Parathyroid adenoma (tissue), 2 donors: ENCODE data around the gene GGT5.

Experiments used
- H2AFZ ChIP-seq: fragments of 300-600 bp; sonication (generic); one replicate; pipeline ENCODE4 v1.7.0; 2017; ENCODE audit warnings: antibody characterized with exemption, mild to moderate bottlenecking
- H3K27ac ChIP-seq: fragments of 300-600 bp; sonication (generic); one replicate; pipeline ENCODE4 v1.7.0; 2017
- H3K27me3 ChIP-seq: fragments of 300-600 bp; sonication (generic); one replicate; pipeline ENCODE4 v1.7.0; 2017; ENCODE audit warnings: low read length; ENCODE audit not compliant: control insufficient read depth, insufficient read depth
- H3K36me3 ChIP-seq: fragments of 300-600 bp; sonication (generic); one replicate; pipeline ENCODE4 v1.7.0; 2017; ENCODE audit warnings: low read length; ENCODE audit not compliant: control insufficient read depth, insufficient read depth
- H3K4me1 ChIP-seq: fragments of 300-600 bp; sonication (generic); one replicate; pipeline ENCODE4 v1.7.0; 2017; ENCODE audit warnings: control low read depth
- H3K4me2 ChIP-seq: fragments of 300-600 bp; sonication (generic); one replicate; pipeline ENCODE4 v1.7.0; 2017; ENCODE audit warnings: low read length
- H3K4me3 ChIP-seq: fragments of 300-600 bp; sonication (generic); one replicate; pipeline ENCODE4 v1.7.0; 2017; ENCODE audit warnings: low read depth, low read length
- H3K79me2 ChIP-seq: fragments of 300-600 bp; sonication (generic); one replicate; pipeline ENCODE4 v1.7.0; 2017; ENCODE audit warnings: control low read depth
- H3K9ac ChIP-seq: fragments of 300-600 bp; sonication (generic); one replicate; pipeline ENCODE4 v1.7.0; 2017; ENCODE audit warnings: mild to moderate bottlenecking
- H3K9me3 ChIP-seq: fragments of 300-600 bp; sonication (generic); one replicate; pipeline ENCODE4 v1.7.0; 2017; ENCODE audit warnings: low read length; ENCODE audit not compliant: control insufficient read depth
- CTCF ChIP-seq: fragments of 300-600 bp; sonication (generic); IDR thresholded peaks from one replicate; pipeline ENCODE4 v1.7.0; 2017; ENCODE audit warnings: antibody characterized with exemption, mild to moderate bottlenecking
- donor health status: primary hyperparathyroidism.

Gene GGT5

GRCh38 chr22:24177456-24177855, 67.4 kb downstream of the GGT5 start:
- Histone ChIP-seq H3K36me3 (no peaks in the 10 kb centered on the region), H3K4me3 (no peak overlapping the region), H3K9ac (no peak overlapping the region), H3K4me1 (no peaks in the 10 kb centered on the region), H3K9me3 (no peaks in the 10 kb centered on the region), H3K79me2 (no peaks in the 10 kb centered on the region), H3K27ac (no peak overlapping the region), H3K27me3 (no peaks in the 10 kb centered on the region), H2AFZ (no peak overlapping the region), H3K4me2 (no peak overlapping the region)
- TF ChIP-seq CTCF: no peak

DNA sequence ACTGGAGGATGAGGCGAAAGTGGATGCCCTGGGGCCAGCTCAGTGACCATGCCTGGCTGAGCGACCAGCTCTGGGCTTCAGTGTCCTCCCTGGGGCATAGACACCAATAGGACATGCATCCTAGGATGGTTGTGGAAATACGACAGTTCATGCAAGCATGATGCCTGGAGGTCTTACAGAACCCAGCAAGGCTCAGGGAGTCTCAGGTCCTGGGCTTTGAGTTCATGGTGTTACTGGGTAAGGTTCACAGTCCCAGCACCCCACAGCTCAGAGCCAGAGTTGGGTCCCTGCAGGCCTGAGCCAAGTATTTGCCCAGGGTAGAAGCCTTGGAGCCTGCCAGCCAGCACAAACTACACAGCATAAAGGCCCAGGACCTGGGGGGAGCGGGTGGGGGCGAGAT, 67.8 kb downstream of the GGT5 start:
- Histone ChIP-seq H3K27me3 (no peaks in the 10 kb centered on the region), H3K9ac (no peak overlapping the region), H3K4me2 (no peak overlapping the region), H3K9me3 (no peaks in the 10 kb centered on the region), H3K79me2 (no peaks in the 10 kb centered on the region), H3K4me3 (no peak overlapping the region), H3K27ac (no peak overlapping the region), H2AFZ (no peak overlapping the region), H3K36me3 (no peaks in the 10 kb centered on the region), H3K4me1 (no peaks in the 10 kb centered on the region)
- TF ChIP-seq CTCF: no peak

DNA sequence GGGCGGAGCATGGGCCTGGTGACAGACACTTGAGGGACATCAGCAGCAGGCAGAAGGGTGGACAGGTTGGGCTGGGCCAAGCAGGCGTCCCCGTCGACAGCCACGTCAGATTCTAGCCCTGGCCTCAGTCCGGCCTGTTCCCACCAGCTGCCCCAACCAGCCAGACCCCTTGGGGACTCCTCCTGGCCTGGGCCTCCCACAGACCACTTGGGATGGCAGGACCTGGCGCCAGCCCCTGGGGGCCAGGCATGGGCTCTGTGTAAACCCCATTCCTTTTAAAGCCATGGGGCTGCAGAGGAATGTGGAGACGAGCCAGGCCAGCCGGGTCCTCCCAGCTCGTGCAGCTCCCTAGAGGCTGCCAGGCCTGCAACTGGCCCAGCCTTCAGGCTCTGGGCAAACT, 68.3 kb downstream of the GGT5 start:
- Histone ChIP-seq H3K79me2 (no peaks in the 10 kb centered on the region), H3K9me3 (no peaks in the 10 kb centered on the region), H2AFZ (no peak overlapping the region), H3K27ac (no peak overlapping the region), H3K4me2 (no peak overlapping the region), H3K4me3 (no peak overlapping the region), H3K9ac (no peak overlapping the region), H3K4me1 (no peaks in the 10 kb centered on the region), H3K27me3 (no peaks in the 10 kb centered on the region), H3K36me3 (no peaks in the 10 kb centered on the region)
- no peak for TF ChIP-seq CTCF

DNA sequence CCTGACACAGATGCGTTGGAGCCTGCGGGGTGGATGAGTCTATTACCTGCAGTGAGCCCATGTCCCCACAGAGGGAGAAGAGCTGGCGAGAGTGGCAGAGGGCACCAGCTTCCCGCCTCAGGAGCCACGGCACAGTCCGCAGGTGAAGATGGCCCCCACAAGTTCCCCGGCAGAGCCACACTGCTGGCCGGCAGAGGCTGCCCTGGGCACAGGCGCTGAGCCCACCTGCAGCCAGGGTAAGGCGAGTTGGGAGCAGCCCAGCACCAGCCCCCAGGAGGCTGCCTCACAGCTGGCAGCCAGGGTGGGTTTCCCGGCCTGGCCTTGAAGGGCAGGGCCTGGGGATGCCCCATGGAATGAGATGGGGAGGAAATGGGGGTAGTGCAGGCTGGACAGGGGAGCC, 68.8 kb downstream of the GGT5 start:
- no peak overlapping the region for H3K4me2 ChIP-seq
- no peak overlapping the region for H3K9ac ChIP-seq
- no peaks in the 10 kb centered on the region for H3K36me3 ChIP-seq
- no peaks in the 10 kb centered on the region for H3K27me3 ChIP-seq
- H3K79me2 ChIP-seq: no peaks in the 10 kb centered on the region
- no peak overlapping the region for H3K27ac ChIP-seq
- no peaks in the 10 kb centered on the region for H3K4me1 ChIP-seq
- H2AFZ ChIP-seq: no peak overlapping the region
- no peak overlapping the region for H3K4me3 ChIP-seq
- no peaks in the 10 kb centered on the region for H3K9me3 ChIP-seq
- no peak for TF ChIP-seq CTCF

DNA sequence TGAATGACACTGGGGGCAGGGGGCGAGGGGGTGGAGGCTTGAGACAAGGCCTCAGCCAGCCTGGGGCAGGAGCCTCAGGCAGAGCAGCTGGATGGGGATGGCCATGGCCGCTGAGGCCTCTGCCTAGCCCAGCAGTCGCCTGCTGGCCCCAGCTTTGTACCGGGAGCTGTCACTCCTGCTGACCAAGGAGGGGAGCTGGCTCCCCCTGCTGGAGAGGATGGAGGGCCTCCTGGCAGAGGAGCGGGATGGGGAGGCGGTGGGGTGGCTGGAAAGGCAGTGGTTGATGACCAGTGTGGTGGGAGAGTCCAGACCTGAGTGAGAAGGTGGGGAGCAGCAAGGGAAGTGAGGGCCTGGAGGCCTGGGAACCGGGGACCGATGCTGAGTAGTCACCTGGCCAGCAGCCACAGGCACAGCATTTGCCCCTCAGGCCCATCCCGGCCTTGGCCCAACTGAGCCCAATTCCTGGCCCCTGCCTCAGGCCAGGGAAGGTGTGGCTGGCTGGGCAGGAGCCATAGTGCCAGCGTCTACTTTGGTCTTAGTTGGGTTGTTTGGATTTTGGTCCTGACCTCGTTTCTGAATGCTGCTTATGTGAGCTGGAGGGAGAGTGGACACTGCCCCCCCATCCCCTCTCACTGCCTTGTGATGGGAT, 69.6 kb downstream of the GGT5 start:
- no peak overlapping the region for H3K9ac ChIP-seq
- H3K36me3 ChIP-seq: no peaks in the 10 kb centered on the region

More for the DNA sequence above, 69.6 kb downstream of the GGT5 start:
- H3K4me3 ChIP-seq: no peak overlapping the region
- no peak overlapping the region for H3K27ac ChIP-seq
- H3K79me2 ChIP-seq: no peaks in the 10 kb centered on the region
- no peaks in the 10 kb centered on the region for H3K9me3 ChIP-seq
- no peaks in the 10 kb centered on the region for H3K27me3 ChIP-seq
- H2AFZ ChIP-seq: no peak overlapping the region
- peak; percentile 60 for TF ChIP-seq CTCF
- no peak overlapping the region for H3K4me2 ChIP-seq
- H3K4me1 ChIP-seq: no peaks in the 10 kb centered on the region
